ENCODE data around the gene AQP12B. TPM values are rescaled to one million over a fixed set of nuclear protein-coding genes. Genes with fewer than 3 reads are reported as not detected.
A peak's percentile ranks its signal among the peaks of the same experiment; 100 is the strongest.

AQP12B gene
- total RNA-seq, 1 donor from 2014 or later: not detected

- no peak for TF ChIP-seq CTCF (IDR thresholded peaks at IDR 0.05; ENCODE audit: insufficient read depth, low read length, severe bottlenecking)
- Histone ChIP-seq H3K4me3 (ENCODE audit: low read depth, low read length) (no peak overlapping the region), H3K27me3 (ENCODE audit: control insufficient read depth, insufficient read depth, low read length) (peaks cover 11% of the 10 kb centered on the region), H3K36me3 (ENCODE audit: control insufficient read depth, insufficient read depth, low read length) (no peaks in the 10 kb centered on the region)
- DNase-seq (ENCODE audit: low read depth) (no peak), FAIRE-seq (no peak)
Observed at GRCh38 chr2:240646900-240647502, 35.7 kb downstream of the AQP12B start.

- peaks cover 11% of the 10 kb centered on the region for H3K27me3 ChIP-seq (ENCODE audit: control insufficient read depth, insufficient read depth, low read length)
- DNase-seq (ENCODE audit: low read depth): no peak
- peak; percentile 32 for FAIRE-seq
- H3K4me3 ChIP-seq (ENCODE audit: low read depth, low read length): no peak overlapping the region
- TF ChIP-seq CTCF (IDR thresholded peaks at IDR 0.05; ENCODE audit: insufficient read depth, low read length, severe bottlenecking): no peak
- H3K36me3 ChIP-seq (ENCODE audit: control insufficient read depth, insufficient read depth, low read length): no peaks in the 10 kb centered on the region
Observed at GRCh38 chr2:240646176-240646899, 36.3 kb downstream of the AQP12B start.

- Histone ChIP-seq H3K4me3 (ENCODE audit: low read depth, low read length) (no peak overlapping the region), H3K36me3 (ENCODE audit: control insufficient read depth, insufficient read depth, low read length) (no peaks in the 10 kb centered on the region), H3K27me3 (ENCODE audit: control insufficient read depth, insufficient read depth, low read length) (peaks cover 11% of the 10 kb centered on the region)
- DNase-seq (ENCODE audit: low read depth): no peak
- no peak for TF ChIP-seq CTCF (IDR thresholded peaks at IDR 0.05; ENCODE audit: insufficient read depth, low read length, severe bottlenecking)
- FAIRE-seq: no peak
Observed at GRCh38 chr2:240645801-240646175, 36.9 kb downstream of the AQP12B start.

GRCh38 chr2:240645346-240645745, 37.3 kb downstream of the AQP12B start:
- DNase-seq (ENCODE audit: low read depth) (no peak), FAIRE-seq (no peak)
- no peak for TF ChIP-seq CTCF (IDR thresholded peaks at IDR 0.05; ENCODE audit: insufficient read depth, low read length, severe bottlenecking)
- Histone ChIP-seq H3K27me3 (ENCODE audit: control insufficient read depth, insufficient read depth, low read length) (peaks cover 10% of the 10 kb centered on the region), H3K36me3 (ENCODE audit: control insufficient read depth, insufficient read depth, low read length) (no peaks in the 10 kb centered on the region), H3K4me3 (ENCODE audit: low read depth, low read length) (no peak overlapping the region)

GRCh38 chr2:240644859-240645301, 37.8 kb downstream of the AQP12B start:
- H3K27me3 ChIP-seq (ENCODE audit: control insufficient read depth, insufficient read depth, low read length): peaks cover 10% of the 10 kb centered on the region
- no peak overlapping the region for H3K4me3 ChIP-seq (ENCODE audit: low read depth, low read length)
- no peak for TF ChIP-seq CTCF (IDR thresholded peaks at IDR 0.05; ENCODE audit: insufficient read depth, low read length, severe bottlenecking)
- DNase-seq (ENCODE audit: low read depth) (no peak), FAIRE-seq (no peak)
- H3K36me3 ChIP-seq (ENCODE audit: control insufficient read depth, insufficient read depth, low read length): no peaks in the 10 kb centered on the region

All from bronchial epithelial cell (primary cell).